GM19463 (cell line): ENCODE results near the gene FAM163B.

Experiments
- ATAC-seq: cut with Tn5 transposase; IDR thresholded peaks from one replicate; pipeline ENCODE4 v1.9.1; 2021; ENCODE audit warnings: mild to moderate bottlenecking, moderate library complexity; ENCODE audit not compliant: unreplicated experiment

FAM163B gene

GRCh38 chr9:133616643-133617405 is 7.6 kb upstream of the FAM163B start:
- ATAC-seq = no peak

GRCh38 chr9:133615606-133616188 is 6.5 kb upstream of the FAM163B start:
- no peak for ATAC-seq

- ATAC-seq = no peak
Measured at GRCh38 chr9:133615186-133615585, 6.0 kb upstream of the FAM163B start.

GRCh38 chr9:133614678-133615077 is 5.5 kb upstream of the FAM163B start:
- no peak for ATAC-seq

- ATAC-seq = no peak
Measured at GRCh38 chr9:133614056-133614455, 4.9 kb upstream of the FAM163B start.

- no peak for ATAC-seq
Measured at GRCh38 chr9:133613432-133613831, 4.2 kb upstream of the FAM163B start.

- no peak for ATAC-seq
Measured at GRCh38 chr9:133612816-133613215, 3.6 kb upstream of the FAM163B start.

GRCh38 chr9:133612051-133612450 is 2.9 kb upstream of the FAM163B start:
- ATAC-seq = no peak

GRCh38 chr9:133610845-133611244 is 1.7 kb upstream of the FAM163B start:
- ATAC-seq = no peak

- no peak for ATAC-seq
Measured at GRCh38 chr9:133608889-133609288, 300 bp downstream of the FAM163B start.

GRCh38 chr9:133608382-133608781 is 807 bp downstream of the FAM163B start:
- ATAC-seq = no peak

- no peak for ATAC-seq
Measured at GRCh38 chr9:133607976-133608375, 1.2 kb downstream of the FAM163B start.

GRCh38 chr9:133607381-133607780 is 1.8 kb downstream of the FAM163B start:
- ATAC-seq = no peak

- ATAC-seq = no peak
Measured at GRCh38 chr9:133606708-133607025, 2.5 kb downstream of the FAM163B start.

GRCh38 chr9:133605856-133606707 is 3.1 kb downstream of the FAM163B start:
- no peak for ATAC-seq

GRCh38 chr9:133605446-133605845 is 3.7 kb downstream of the FAM163B start:
- ATAC-seq = no peak

- no peak for ATAC-seq
Measured at GRCh38 chr9:133604856-133605255, 4.3 kb downstream of the FAM163B start.

GRCh38 chr9:133604214-133604613 is 5.0 kb downstream of the FAM163B start:
- ATAC-seq = no peak

GRCh38 chr9:133603135-133603927 is 5.9 kb downstream of the FAM163B start:
- ATAC-seq = no peak

- ATAC-seq = no peak
Measured at GRCh38 chr9:133602277-133602676, 6.9 kb downstream of the FAM163B start.

GRCh38 chr9:133601746-133602145 is 7.4 kb downstream of the FAM163B start:
- no peak for ATAC-seq
